DMS153 (cell line): Measurements from ENCODE around the gene FRMD4A.

ENCODE experiments used
- DNase-seq: peaks from one replicate; lab custom pipeline; 2025; lab: John Stamatoyannopoulos, UW

The FRMD4A gene

GRCh38 chr10:13648425-13648824 lies 682.3 kb downstream of the FRMD4A start:
- no peak for DNase-seq

- DNase-seq: no peak
These were observed 685.9 kb downstream of the FRMD4A start for GRCh38 chr10:13644866-13645265.

GRCh38 chr10:13643016-13643415 lies 687.7 kb downstream of the FRMD4A start:
- no peak for DNase-seq

GRCh38 chr10:13642293-13642692 lies 688.4 kb downstream of the FRMD4A start:
- no peak for DNase-seq

- no peak for DNase-seq
These were observed 692.8 kb downstream of the FRMD4A start for GRCh38 chr10:13637894-13638293.

- no peak for DNase-seq
These were observed 693.3 kb downstream of the FRMD4A start for GRCh38 chr10:13637303-13637856.

GRCh38 chr10:13636776-13637175 lies 693.9 kb downstream of the FRMD4A start:
- no peak for DNase-seq

- no peak for DNase-seq
These were observed 696.5 kb downstream of the FRMD4A start for GRCh38 chr10:13634207-13634606.

GRCh38 chr10:13633689-13634088 lies 697.0 kb downstream of the FRMD4A start:
- no peak for DNase-seq

GRCh38 chr10:13632884-13633440 lies 697.8 kb downstream of the FRMD4A start:
- no peak for DNase-seq

GRCh38 chr10:13632440-13632839 lies 698.3 kb downstream of the FRMD4A start:
- DNase-seq: no peak

GRCh38 chr10:13631594-13631993 lies 699.1 kb downstream of the FRMD4A start:
- no peak for DNase-seq

- no peak for DNase-seq
These were observed 700.5 kb downstream of the FRMD4A start for GRCh38 chr10:13630231-13630630.

- no peak for DNase-seq
These were observed 701.6 kb downstream of the FRMD4A start for GRCh38 chr10:13629116-13629515.

- DNase-seq: no peak
These were observed 702.1 kb downstream of the FRMD4A start for GRCh38 chr10:13628661-13629060.

GRCh38 chr10:13627459-13628310 lies 703.0 kb downstream of the FRMD4A start:
- no peak for DNase-seq

- no peak for DNase-seq
These were observed 706.1 kb downstream of the FRMD4A start for GRCh38 chr10:13624630-13625029.

- no peak for DNase-seq
These were observed 708.8 kb downstream of the FRMD4A start for GRCh38 chr10:13621931-13622330.

GRCh38 chr10:13617116-13617515 lies 713.6 kb downstream of the FRMD4A start:
- no peak for DNase-seq

- DNase-seq: no peak
These were observed 714.9 kb downstream of the FRMD4A start for GRCh38 chr10:13615650-13616300.

GRCh38 chr10:13614530-13615332 lies 716.0 kb downstream of the FRMD4A start:
- no peak for DNase-seq

GRCh38 chr10:13613519-13613918 lies 717.2 kb downstream of the FRMD4A start:
- DNase-seq: no peak
